LNCaP clone FGC (cell line): ENCODE data around the gene RHOBTB1.
A peak's percentile ranks its signal among the peaks of the same experiment; 100 is the strongest.

ENCODE experiments used
- DNase-seq: peaks from one replicate; pipeline ENCODE4 v3.0.0-alpha.2; 2011; ENCODE audit warnings: low read depth
- H3K4me3 ChIP-seq: 2 replicates; pipeline ENCODE4 v1.5.1; 2011; ENCODE audit warnings: mild to moderate bottlenecking, low read depth, low read length, control low read depth
- CTCF ChIP-seq: IDR thresholded peaks from 2 replicates; pipeline ENCODE4 v1.5.1; 2012; ENCODE audit warnings: mild to moderate bottlenecking; ENCODE audit not compliant: control insufficient read depth, insufficient read depth; ENCODE audit errors: extremely low read depth

The RHOBTB1 gene

DNA sequence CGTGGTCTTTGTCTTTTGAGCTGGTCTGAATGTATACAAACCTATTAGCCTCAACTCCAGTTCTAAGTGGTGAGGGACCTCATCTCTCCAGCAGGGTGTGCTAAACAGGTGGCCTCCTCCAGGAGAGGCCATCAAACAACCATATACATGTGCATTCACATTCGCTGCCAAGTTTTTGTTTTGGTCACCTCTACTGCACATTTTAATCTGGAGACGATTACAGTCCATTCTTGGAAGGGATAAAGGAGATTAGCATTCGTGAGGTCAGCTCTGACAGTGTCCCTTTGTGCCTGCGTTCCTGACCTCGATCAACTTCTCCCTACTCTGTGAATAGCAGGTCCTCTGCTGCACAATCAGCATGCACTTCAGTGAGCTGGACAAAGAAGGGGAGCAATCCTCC, 60.8 kb downstream of the RHOBTB1 start:
- peak; percentile 56 for TF ChIP-seq CTCF
- no peak for DNase-seq
- H3K4me3 ChIP-seq, result no peak overlapping the region

- DNase-seq, result no peak
- no peak for TF ChIP-seq CTCF
- no peak overlapping the region for H3K4me3 ChIP-seq
Measured at GRCh38 chr10:60878224-60878623, 65.8 kb downstream of the RHOBTB1 start.

- no peak for DNase-seq
- no peak overlapping the region for H3K4me3 ChIP-seq
- no peak for TF ChIP-seq CTCF
Measured at GRCh38 chr10:60877777-60878120, 66.2 kb downstream of the RHOBTB1 start.

GRCh38 chr10:60877061-60877776, 66.8 kb downstream of the RHOBTB1 start:
- H3K4me3 ChIP-seq, result no peak overlapping the region
- DNase-seq, result no peak
- no peak for TF ChIP-seq CTCF

DNA sequence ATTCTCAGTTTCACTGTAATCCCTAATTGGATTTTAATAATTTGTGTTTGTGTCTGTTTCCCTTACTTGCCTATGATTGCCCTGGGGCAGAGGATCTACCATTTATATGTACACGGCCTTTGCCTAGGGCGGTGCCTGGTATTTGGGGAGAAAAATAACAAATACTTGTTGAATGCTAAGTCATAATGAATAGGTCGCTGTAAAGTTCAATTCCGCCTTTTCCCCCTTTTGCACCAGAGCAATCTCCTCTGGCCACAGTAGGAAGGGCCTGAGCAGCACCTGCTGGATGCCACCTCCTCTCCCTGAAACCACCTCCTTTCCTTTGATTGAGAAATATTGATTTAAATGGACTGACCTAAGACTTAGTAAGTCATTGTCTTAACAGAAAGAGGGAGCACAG, 70.2 kb downstream of the RHOBTB1 start:
- DNase-seq, result no peak
- H3K4me3 ChIP-seq, result no peak overlapping the region
- no peak for TF ChIP-seq CTCF

- no peak for TF ChIP-seq CTCF
- no peak overlapping the region for H3K4me3 ChIP-seq
- DNase-seq, result no peak
Measured at GRCh38 chr10:60872451-60872850, 71.5 kb downstream of the RHOBTB1 start.

DNA sequence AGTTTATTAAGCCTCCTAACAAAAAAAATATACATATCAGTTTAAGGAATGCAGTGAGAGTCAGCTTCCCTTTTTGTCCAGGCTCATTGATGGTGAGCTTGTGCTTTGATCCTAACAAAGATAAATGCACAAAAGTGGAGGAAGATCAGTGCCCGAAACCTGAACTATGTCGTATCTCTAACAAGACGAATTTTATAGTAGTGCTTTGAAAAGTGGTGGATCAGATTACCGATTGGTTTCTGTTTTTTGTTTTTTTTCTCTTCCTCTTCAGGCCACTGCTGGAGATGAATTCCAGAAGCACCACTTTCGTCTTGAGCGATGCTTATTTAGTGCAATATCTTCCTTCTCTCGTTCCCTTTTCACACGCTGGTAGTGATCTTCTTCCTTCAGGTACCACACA, 72.8 kb downstream of the RHOBTB1 start:
- DNase-seq, result no peak
- no peak overlapping the region for H3K4me3 ChIP-seq
- TF ChIP-seq CTCF, result no peak
